Nephron progenitor cell (in vitro differentiated cells): Measurements from ENCODE around the gene EIF2S3B.

Source experiments
- DNase-seq: peaks from one replicate; pipeline ENCODE4 v3.0.0; 2021
- H3K27ac Mint-ChIP-seq: 2 replicates; pipeline ENCODE4 v1.8.0; 2021; ENCODE audit warnings: mild to moderate bottlenecking, moderate library complexity, mixed read lengths
- H3K27me3 Mint-ChIP-seq: 2 replicates; pipeline ENCODE4 v1.8.0; 2021; ENCODE audit warnings: mild to moderate bottlenecking, low read depth, mixed read lengths; ENCODE audit not compliant: poor library complexity
- H3K36me3 Mint-ChIP-seq: 2 replicates; pipeline ENCODE4 v1.8.0; 2021; ENCODE audit warnings: low read depth, mixed read lengths
- H3K4me1 Mint-ChIP-seq: 2 replicates; pipeline ENCODE4 v1.8.0; 2021; ENCODE audit warnings: mixed read lengths
- H3K4me3 Mint-ChIP-seq: 2 replicates; pipeline ENCODE4 v1.8.0; 2021; ENCODE audit warnings: mild to moderate bottlenecking, moderate library complexity, mixed read lengths
- H3K9me3 Mint-ChIP-seq: 2 replicates; pipeline ENCODE4 v1.8.0; 2021; ENCODE audit warnings: mild to moderate bottlenecking, moderate library complexity, mixed read lengths
- CTCF ChIP-seq: fragments of 200-600 bp; sonication (generic); IDR thresholded peaks from 2 replicates; pipeline ENCODE4 v1.5.0; 2021; ENCODE audit warnings: antibody characterized with exemption

The EIF2S3B gene

GRCh38 chr12:10512798-10513197 lies 7.1 kb downstream of the EIF2S3B start:
- no peaks in the 10 kb centered on the region for H3K27me3 Mint-ChIP-seq
- H3K4me3 Mint-ChIP-seq, result no peak overlapping the region
- no peak overlapping the region for H3K27ac Mint-ChIP-seq

GRCh38 chr12:10521555-10521954 lies 15.9 kb downstream of the EIF2S3B start:
- Mint-ChIP-seq H3K4me3 (no peak overlapping the region), H3K4me1 (no peaks in the 10 kb centered on the region), H3K36me3 (no peaks in the 10 kb centered on the region), H3K9me3 (peaks cover 3% of the 10 kb centered on the region), H3K27ac (no peak overlapping the region), H3K27me3 (no peaks in the 10 kb centered on the region)
- TF ChIP-seq CTCF, result no peak
- DNase-seq, result no peak

More at GRCh38 chr12:10512798-10513197, 7.1 kb downstream of the EIF2S3B start:
- TF ChIP-seq CTCF, result no peak
- H3K4me1 Mint-ChIP-seq, result peaks cover 4% of the 10 kb centered on the region
- DNase-seq, result no peak
- H3K9me3 Mint-ChIP-seq, result no peaks in the 10 kb centered on the region
- H3K36me3 Mint-ChIP-seq, result no peaks in the 10 kb centered on the region

GRCh38 chr12:10528174-10528953 lies 22.7 kb downstream of the EIF2S3B start:
- no peak for TF ChIP-seq CTCF
- DNase-seq, result no peak
- H3K9me3 Mint-ChIP-seq, result no peaks in the 10 kb centered on the region
- H3K27ac Mint-ChIP-seq, result no peak overlapping the region
- H3K36me3 Mint-ChIP-seq, result no peaks in the 10 kb centered on the region
- no peaks in the 10 kb centered on the region for H3K27me3 Mint-ChIP-seq
- H3K4me1 Mint-ChIP-seq, result no peaks in the 10 kb centered on the region
- no peak overlapping the region for H3K4me3 Mint-ChIP-seq

- no peak for TF ChIP-seq CTCF
- DNase-seq, result no peak
- H3K27ac Mint-ChIP-seq, result no peak overlapping the region
- no peak overlapping the region for H3K4me3 Mint-ChIP-seq
- H3K4me1 Mint-ChIP-seq, result no peaks in the 10 kb centered on the region
- no peaks in the 10 kb centered on the region for H3K27me3 Mint-ChIP-seq
- H3K9me3 Mint-ChIP-seq, result no peaks in the 10 kb centered on the region
- H3K36me3 Mint-ChIP-seq, result no peaks in the 10 kb centered on the region
Measured at GRCh38 chr12:10529603-10530002, 23.9 kb downstream of the EIF2S3B start.

- Mint-ChIP-seq H3K4me3 (no peak overlapping the region), H3K9me3 (no peaks in the 10 kb centered on the region), H3K4me1 (no peaks in the 10 kb centered on the region), H3K27ac (no peak overlapping the region), H3K27me3 (no peaks in the 10 kb centered on the region), H3K36me3 (no peaks in the 10 kb centered on the region)
- no peak for TF ChIP-seq CTCF
- DNase-seq, result no peak
Measured at GRCh38 chr12:10537721-10538120, 32.0 kb downstream of the EIF2S3B start.

- no peak for DNase-seq
- Mint-ChIP-seq H3K9me3 (no peaks in the 10 kb centered on the region), H3K27ac (no peak overlapping the region), H3K27me3 (peaks cover 4% of the 10 kb centered on the region), H3K36me3 (no peaks in the 10 kb centered on the region), H3K4me1 (no peaks in the 10 kb centered on the region), H3K4me3 (no peak overlapping the region)
- no peak for TF ChIP-seq CTCF
Measured at GRCh38 chr12:10540776-10541205, 35.1 kb downstream of the EIF2S3B start.
